ENCODE measurements around the gene RFX6.

RFX6 gene

GRCh38 chr6:116922853-116923548 is 46.0 kb downstream of the RFX6 start:
- in situ Hi-C loops (cut with HindIII; ENCODE audit: low pct_ligation_motif_present, low sequenced_read_pairs), result no loop called here
- DNase-seq, result no peak
- Histone ChIP-seq H3K4me3 (ENCODE audit: low read depth, low read length) (no peak overlapping the region), H3K36me3 (replicated peaks) (no peaks in the 10 kb centered on the region), H3K27me3 (replicated peaks) (peaks cover 2% of the 10 kb centered on the region), H3K27ac (no peak overlapping the region)
- TF ChIP-seq CTCF (IDR thresholded peaks at IDR 0.05; ENCODE audit: low read depth, low read length, missing control alignments), result no peak

- DNase-seq, result no peak
- TF ChIP-seq CTCF (IDR thresholded peaks at IDR 0.05; ENCODE audit: low read depth, low read length, missing control alignments), result no peak
- Histone ChIP-seq H3K27ac (no peak overlapping the region), H3K4me3 (ENCODE audit: low read depth, low read length) (no peak overlapping the region), H3K36me3 (replicated peaks) (no peaks in the 10 kb centered on the region), H3K27me3 (replicated peaks) (peaks cover 2% of the 10 kb centered on the region)
- in situ Hi-C loops (cut with HindIII; ENCODE audit: low pct_ligation_motif_present, low sequenced_read_pairs), result no loop called here
Measured at GRCh38 chr6:116924245-116924644, 47.2 kb downstream of the RFX6 start.

GRCh38 chr6:116925088-116925794 is 48.2 kb downstream of the RFX6 start:
- H3K27ac ChIP-seq, result no peak overlapping the region
- H3K4me3 ChIP-seq (ENCODE audit: low read depth, low read length), result no peak overlapping the region
- no peak for TF ChIP-seq CTCF (IDR thresholded peaks at IDR 0.05; ENCODE audit: low read depth, low read length, missing control alignments)
- no peaks in the 10 kb centered on the region for H3K36me3 ChIP-seq (replicated peaks)
- no peak for DNase-seq
- in situ Hi-C loops (cut with HindIII; ENCODE audit: low pct_ligation_motif_present, low sequenced_read_pairs), result no loop called here
- peaks cover 2% of the 10 kb centered on the region for H3K27me3 ChIP-seq (replicated peaks)

GRCh38 chr6:116928677-116929076 is 51.6 kb downstream of the RFX6 start:
- H3K27me3 ChIP-seq (replicated peaks), result peaks cover 2% of the 10 kb centered on the region
- H3K4me3 ChIP-seq (ENCODE audit: low read depth, low read length), result no peak overlapping the region
- TF ChIP-seq CTCF (IDR thresholded peaks at IDR 0.05; ENCODE audit: low read depth, low read length, missing control alignments), result no peak
- in situ Hi-C loops (cut with HindIII; ENCODE audit: low pct_ligation_motif_present, low sequenced_read_pairs), result no loop called here
- no peak overlapping the region for H3K27ac ChIP-seq
- no peak for DNase-seq
- H3K36me3 ChIP-seq (replicated peaks), result no peaks in the 10 kb centered on the region

- no peak overlapping the region for H3K4me3 ChIP-seq (ENCODE audit: low read depth, low read length)
- DNase-seq, result no peak
- TF ChIP-seq CTCF (IDR thresholded peaks at IDR 0.05; ENCODE audit: low read depth, low read length, missing control alignments), result no peak
- in situ Hi-C loops (cut with HindIII; ENCODE audit: low pct_ligation_motif_present, low sequenced_read_pairs), result no loop called here
- no peak overlapping the region for H3K27ac ChIP-seq
- H3K27me3 ChIP-seq (replicated peaks), result no peaks in the 10 kb centered on the region
- no peaks in the 10 kb centered on the region for H3K36me3 ChIP-seq (replicated peaks)
Measured at GRCh38 chr6:116929825-116930224, 52.8 kb downstream of the RFX6 start.
